Bronchial epithelial cell (primary cell): ENCODE data around the gene DHRS2. TPM values are rescaled to one million over a fixed set of nuclear protein-coding genes. Genes with fewer than 3 reads are reported as not detected.
"Not testable (repeated sequence)": the region's sequence is repeated elsewhere in the genome, so short reads cannot be mapped to it uniquely, and the experiment has no call there.

Experiments used
- DNase-seq: peaks from one replicate; pipeline ENCODE4 v3.0.0-alpha.2; 2010; ENCODE audit warnings: low read depth
- FAIRE-seq: peaks from 2 replicates; lab custom pipeline; 2011; peaks lifted over from hg19 to GRCh38; lab: Jason Lieb, UNC
- H3K27me3 ChIP-seq: 2 replicates; pipeline ENCODE4 v1.5.1; 2011; ENCODE audit warnings: low read length; ENCODE audit not compliant: control insufficient read depth, insufficient read depth
- H3K36me3 ChIP-seq: 2 replicates; pipeline ENCODE4 v1.5.1; 2011; ENCODE audit warnings: low read length; ENCODE audit not compliant: control insufficient read depth, insufficient read depth
- H3K4me3 ChIP-seq: 2 replicates; pipeline ENCODE4 v1.5.1; 2011; ENCODE audit warnings: mild to moderate bottlenecking, low read depth, low read length, control low read depth
- total RNA-seq: library from RNA; depleted of rRNA; stranded (reverse); fragments of >200 nt; gene quantifications from 2 replicates; pipeline ENCODE4 v1.2.1, GENCODE V29; 2014
- TF ChIP-seq, protein P1 (sequence below): IDR thresholded peaks from 2 replicates; pipeline ENCODE4 v1.5.1; 2011; ENCODE audit warnings: mild to moderate bottlenecking, moderate library complexity, low read length, control low read depth, inconsistent platforms; ENCODE audit not compliant: insufficient read depth, severe bottlenecking

Gene DHRS2
- total RNA-seq, 1 donor from 2014 or later, result not detected

DNA sequence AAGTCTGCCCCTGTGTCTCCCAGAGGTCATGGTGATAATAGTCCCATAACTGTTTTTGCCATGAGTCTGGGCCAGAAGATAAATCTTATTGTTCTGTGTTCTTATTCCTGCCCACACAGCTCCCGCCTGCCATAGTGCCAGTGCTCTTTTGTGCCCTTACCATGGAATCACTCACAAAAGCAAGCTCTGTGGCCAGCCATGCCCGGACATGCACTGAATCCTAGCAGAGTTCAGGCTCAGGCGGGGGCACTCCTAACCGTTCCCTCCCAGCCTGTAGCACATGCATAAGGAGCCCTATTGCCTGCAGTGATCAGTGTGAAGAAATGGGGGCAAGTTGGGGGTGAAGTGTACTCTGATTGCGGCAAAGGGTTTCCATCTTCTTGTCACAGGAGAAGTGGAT, 33.3 kb downstream of the DHRS2 start:
- Histone ChIP-seq H3K27me3 (no peaks in the 10 kb centered on the region), H3K4me3 (no peak overlapping the region), H3K36me3 (no peaks in the 10 kb centered on the region)
- peak; percentile 60 for DNase-seq
- FAIRE-seq, result peak; percentile 90
- TF ChIP-seq, protein P1, sequence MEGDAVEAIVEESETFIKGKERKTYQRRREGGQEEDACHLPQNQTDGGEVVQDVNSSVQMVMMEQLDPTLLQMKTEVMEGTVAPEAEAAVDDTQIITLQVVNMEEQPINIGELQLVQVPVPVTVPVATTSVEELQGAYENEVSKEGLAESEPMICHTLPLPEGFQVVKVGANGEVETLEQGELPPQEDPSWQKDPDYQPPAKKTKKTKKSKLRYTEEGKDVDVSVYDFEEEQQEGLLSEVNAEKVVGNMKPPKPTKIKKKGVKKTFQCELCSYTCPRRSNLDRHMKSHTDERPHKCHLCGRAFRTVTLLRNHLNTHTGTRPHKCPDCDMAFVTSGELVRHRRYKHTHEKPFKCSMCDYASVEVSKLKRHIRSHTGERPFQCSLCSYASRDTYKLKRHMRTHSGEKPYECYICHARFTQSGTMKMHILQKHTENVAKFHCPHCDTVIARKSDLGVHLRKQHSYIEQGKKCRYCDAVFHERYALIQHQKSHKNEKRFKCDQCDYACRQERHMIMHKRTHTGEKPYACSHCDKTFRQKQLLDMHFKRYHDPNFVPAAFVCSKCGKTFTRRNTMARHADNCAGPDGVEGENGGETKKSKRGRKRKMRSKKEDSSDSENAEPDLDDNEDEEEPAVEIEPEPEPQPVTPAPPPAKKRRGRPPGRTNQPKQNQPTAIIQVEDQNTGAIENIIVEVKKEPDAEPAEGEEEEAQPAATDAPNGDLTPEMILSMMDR, result no peak

GRCh38 chr14:23670481-23670880, 34.3 kb downstream of the DHRS2 start:
- TF ChIP-seq, protein P1, result no peak
- Histone ChIP-seq H3K4me3 (no peak overlapping the region), H3K36me3 (no peaks in the 10 kb centered on the region), H3K27me3 (no peaks in the 10 kb centered on the region)
- DNase-seq (peak; percentile 20), FAIRE-seq (peak; percentile 13)

DNA sequence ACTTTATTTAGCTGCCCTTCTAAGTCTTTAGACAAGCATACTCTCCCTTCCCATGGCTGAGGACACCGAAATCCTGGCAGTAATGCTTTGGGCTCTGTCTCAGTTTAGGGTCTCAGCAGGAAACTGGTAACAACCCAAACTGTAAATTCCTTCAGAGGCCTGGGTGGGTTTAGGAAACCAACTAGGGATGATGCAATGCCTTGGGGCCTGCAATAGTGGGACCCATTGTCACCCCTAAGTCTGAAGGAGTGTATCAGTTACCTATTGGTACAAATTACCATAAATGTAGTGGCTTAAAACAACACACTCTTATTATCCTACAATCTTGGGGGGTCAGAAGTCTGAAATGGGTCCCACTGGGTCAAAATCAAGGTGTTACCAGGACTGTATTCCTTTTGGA, 36.0 kb downstream of the DHRS2 start:
- Histone ChIP-seq H3K36me3 (no peaks in the 10 kb centered on the region), H3K27me3 (no peaks in the 10 kb centered on the region), H3K4me3 (no peak overlapping the region)
- FAIRE-seq (peak; percentile 32), DNase-seq (no peak)
- TF ChIP-seq, protein P1, result no peak

- no peaks in the 10 kb centered on the region for H3K27me3 ChIP-seq
- no peaks in the 10 kb centered on the region for H3K36me3 ChIP-seq
- DNase-seq (no peak), FAIRE-seq (no peak)
- H3K4me3 ChIP-seq, result no peak overlapping the region
- TF ChIP-seq, protein P1, result no peak
Measured at GRCh38 chr14:23675337-23675736, 39.2 kb downstream of the DHRS2 start.

GRCh38 chr14:23675906-23676305, 39.7 kb downstream of the DHRS2 start:
- no peak for DNase-seq
- no peaks in the 10 kb centered on the region for H3K36me3 ChIP-seq
- H3K4me3 ChIP-seq, result no peak overlapping the region
- TF ChIP-seq, protein P1, result no peak
- FAIRE-seq, result no peak
- H3K27me3 ChIP-seq, result no peaks in the 10 kb centered on the region

DNA sequence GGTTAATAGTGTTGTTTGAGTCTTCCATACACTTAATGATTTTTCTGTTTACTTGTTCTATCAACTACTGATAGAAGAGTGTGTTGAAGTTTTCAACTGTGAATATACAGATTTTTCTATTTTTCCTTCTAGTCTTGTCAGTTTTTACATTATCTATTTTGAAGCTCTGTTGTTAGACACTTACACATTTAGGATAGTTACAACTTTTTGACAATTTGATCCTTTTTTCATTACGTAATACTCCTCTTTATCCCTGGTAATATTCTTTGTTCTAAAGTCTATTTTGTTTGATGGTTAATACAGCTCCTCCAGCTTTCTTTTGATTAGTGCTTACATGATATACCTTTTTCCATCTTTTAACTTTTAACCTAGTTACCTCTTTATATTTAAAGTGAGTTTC, 45.2 kb downstream of the DHRS2 start:
- H3K27me3 ChIP-seq, result no peaks in the 10 kb centered on the region
- TF ChIP-seq, protein P1, result no peak
- FAIRE-seq (no peak), DNase-seq (no peak)
- H3K4me3 ChIP-seq, result no peak overlapping the region
- H3K36me3 ChIP-seq, result no peaks in the 10 kb centered on the region

DNA sequence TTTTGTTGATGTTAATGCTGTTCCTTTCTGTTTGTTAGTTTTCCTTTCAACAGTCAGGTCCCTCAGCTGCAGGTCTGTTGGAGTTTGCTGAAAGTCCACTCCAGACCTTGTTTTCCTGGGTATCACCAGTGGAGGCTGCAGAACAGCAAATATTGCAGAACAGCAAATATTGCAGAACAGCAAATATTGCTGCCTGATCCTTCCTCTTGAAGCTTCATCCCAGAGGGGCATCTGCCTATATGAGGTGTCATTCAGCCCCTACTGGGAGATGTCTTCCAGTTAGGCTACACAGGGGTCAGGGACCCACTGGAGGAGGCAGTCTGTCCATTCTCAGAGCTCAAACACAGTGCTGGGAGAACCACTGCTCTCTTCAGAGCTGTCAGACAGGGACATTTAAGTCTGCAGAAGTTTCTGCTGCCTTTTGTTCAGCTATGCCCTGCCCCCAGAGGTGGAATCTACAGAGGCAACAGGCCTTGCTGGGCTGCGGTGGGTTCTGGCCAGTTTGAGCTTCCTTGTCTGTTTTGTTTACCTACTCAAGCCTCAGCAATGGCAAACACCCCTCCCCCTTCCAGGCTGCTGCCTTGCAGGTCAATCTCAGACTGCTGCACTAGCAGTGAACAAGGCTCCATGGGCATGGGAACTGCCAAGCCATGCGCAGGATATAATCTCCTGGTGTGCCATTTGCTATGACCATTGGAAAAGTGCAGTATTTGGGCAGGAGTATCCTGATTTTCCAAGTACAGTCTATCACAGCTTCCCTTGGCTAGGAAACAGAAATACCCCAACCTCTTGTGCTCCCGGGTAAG, 53.7 kb downstream of the DHRS2 start:
- H3K36me3 ChIP-seq, DNase-seq, FAIRE-seq, H3K27me3 ChIP-seq, H3K4me3 ChIP-seq: not testable (repeated sequence)
